Right ventricle myocardium inferior (tissue), 1 donor: ENCODE data around the gene MYZAP. TPM values are rescaled to one million over a fixed set of nuclear protein-coding genes. Genes with fewer than 3 reads are reported as not detected.

Source experiments
- ATAC-seq: fragments of 200-7000 bp; cut with Tn5 transposase; one replicate; pipeline ENCODE4 v1.9.1; 2020; ENCODE audit warnings: mild to moderate bottlenecking, moderate library complexity
- DNase-seq: peaks from one replicate; pipeline ENCODE4 v3.0.0; 2021; ENCODE audit errors: missing footprints
- intact Hi-C: fragments of 100-400 bp; cut with DNase I; formaldehyde crosslinking; loops from one replicate; pipeline ENCODE4 v1.11.0; 2022
- long read RNA-seq: library from polyadenylated mRNA; unstranded; transcript quantifications from one replicate; pipeline ENCODE4 v2.0.0, GENCODE V29; 2021
- total RNA-seq: library from RNA; stranded (reverse); fragmentation: NEBNext Ultra II Directional; extraction: Animal tissue kit (Norgen Biotek cat#: 25700); gene quantifications from one replicate; pipeline ENCODE4 v1.2.1, GENCODE V29; 2021
- donor health status: DM: no; HTN: yes; CAD: no; lungs with severe emphysema.

The MYZAP gene, protein sequence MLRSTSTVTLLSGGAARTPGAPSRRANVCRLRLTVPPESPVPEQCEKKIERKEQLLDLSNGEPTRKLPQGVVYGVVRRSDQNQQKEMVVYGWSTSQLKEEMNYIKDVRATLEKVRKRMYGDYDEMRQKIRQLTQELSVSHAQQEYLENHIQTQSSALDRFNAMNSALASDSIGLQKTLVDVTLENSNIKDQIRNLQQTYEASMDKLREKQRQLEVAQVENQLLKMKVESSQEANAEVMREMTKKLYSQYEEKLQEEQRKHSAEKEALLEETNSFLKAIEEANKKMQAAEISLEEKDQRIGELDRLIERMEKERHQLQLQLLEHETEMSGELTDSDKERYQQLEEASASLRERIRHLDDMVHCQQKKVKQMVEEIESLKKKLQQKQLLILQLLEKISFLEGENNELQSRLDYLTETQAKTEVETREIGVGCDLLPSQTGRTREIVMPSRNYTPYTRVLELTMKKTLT
- 869 TPM for total RNA-seq
- long read RNA-seq, transcript MYZAP-201 (13 exons, 2,361 nt): major isoform, 1,127 of 1,181 reads
- long read RNA-seq, transcript MYZAP-202 (12 exons, 2,181 nt): minor isoform, 26 of 1,181 reads
- long read RNA-seq, partial matches to known transcripts: 19 of 1,181 reads
- long read RNA-seq, other reads (novel, unspliced or antisense): 9 of 1,181 reads

DNA sequence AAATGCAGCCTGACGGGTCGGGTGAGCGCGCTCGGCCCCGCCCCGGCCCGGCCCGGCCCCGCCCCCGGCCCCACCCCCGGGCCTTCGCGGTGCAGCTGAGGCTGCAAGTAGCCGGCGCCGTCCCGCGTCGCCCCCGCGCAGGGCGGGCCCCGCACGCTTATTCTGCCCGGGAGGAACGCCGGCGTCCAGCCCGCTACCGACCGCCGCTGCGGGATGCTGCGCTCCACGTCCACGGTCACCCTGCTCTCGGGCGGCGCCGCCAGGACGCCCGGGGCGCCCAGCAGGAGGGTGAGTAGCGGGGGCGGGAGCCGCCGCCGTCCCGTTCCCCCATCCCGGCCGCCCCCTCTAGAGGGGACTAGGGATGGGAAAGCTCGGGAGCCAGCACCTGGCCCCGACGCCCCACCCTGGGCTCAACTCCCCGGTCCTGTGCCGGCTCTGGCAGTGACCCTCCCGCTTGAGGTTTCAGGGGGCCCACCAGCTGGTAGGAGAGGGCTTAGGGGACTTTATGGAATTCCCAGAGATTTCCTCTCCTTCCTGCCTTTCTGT lies at the start of gene MYZAP:
MYZAP (plus strand) TSS at position 83 of the 546 bp plus-strand sequence; CDS start at position 214, 131 bp downstream.
- intact Hi-C loops: loop anchor here (2.0 kb wide), 1 partner anchor 23 kb away; no protein-coding TSS in a partner anchor
- ATAC-seq (peak; percentile 56), DNase-seq (peak; percentile 77)

DNA sequence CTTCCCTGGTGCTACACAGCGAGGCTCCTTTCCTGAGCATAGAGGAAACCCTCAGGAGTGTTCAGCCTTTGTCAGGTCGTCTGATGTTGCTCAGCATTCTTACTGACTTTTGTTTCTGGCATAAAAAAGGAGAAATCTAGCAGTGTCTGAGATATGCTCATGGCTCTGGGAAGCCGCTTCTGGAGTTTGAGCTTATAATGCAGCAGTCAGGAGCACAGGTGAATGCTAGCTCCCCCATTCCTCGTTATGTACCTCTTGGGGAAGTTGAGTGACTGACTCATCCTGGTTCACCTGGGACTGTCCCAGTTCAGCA lies 49.2 kb upstream of the MYZAP start:
- DNase-seq: no peak
- intact Hi-C loops: no loop called here
- ATAC-seq: no peak

DNA sequence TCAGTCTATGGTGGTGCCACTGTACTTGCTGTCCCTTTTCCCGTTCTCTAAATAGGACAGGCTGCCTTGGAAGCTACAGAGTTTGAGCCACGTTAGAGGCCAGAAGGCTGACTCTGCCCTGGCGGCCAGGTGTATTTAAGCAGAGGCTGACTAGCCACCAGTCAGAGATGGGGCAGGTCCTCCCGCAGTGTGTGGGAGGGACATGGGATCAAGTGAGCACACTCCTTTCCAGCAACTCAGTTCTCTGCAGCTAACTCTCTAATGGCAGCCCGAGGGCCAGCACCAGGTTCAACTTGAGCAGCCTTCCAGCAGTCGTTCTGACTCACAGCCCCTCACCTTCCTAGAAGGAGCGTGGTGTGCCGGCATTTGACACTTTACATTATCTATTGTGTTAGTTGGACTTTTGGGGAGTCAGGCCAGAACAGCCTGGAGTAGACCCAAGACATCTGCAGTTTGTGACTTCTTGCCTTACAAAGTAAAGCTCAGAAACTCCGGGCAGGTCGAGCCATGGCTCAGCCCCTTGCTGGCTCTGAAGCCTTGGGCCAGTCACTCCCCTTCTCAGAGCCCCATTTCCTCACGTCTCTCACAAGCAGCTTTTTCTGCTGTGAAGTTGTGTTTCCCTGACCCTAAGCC lies 46.7 kb upstream of the MYZAP start:
- intact Hi-C loops: no loop called here
- DNase-seq (no peak), ATAC-seq (no peak)

DNA sequence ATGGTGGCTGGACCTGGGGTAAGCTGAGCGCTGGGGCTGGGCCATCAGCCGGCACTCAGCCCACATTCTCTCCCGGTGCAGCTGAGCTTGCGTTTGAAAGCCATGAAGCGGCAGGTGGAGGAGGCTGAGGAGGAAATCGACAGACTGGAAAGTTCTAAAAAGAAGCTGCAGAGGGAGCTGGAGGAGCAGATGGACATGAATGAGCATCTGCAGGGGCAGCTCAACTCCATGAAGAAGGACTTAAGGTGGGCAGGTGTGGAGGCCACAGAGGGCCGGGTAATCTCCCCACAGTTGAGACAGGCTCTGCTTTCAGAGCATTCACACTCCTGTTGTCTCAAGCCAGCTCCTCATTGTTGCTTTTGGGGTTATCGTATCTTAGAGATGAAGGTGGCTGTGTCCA lies 45.7 kb upstream of the MYZAP start:
- no peak for ATAC-seq
- intact Hi-C loops: no loop called here
- no peak for DNase-seq

DNA sequence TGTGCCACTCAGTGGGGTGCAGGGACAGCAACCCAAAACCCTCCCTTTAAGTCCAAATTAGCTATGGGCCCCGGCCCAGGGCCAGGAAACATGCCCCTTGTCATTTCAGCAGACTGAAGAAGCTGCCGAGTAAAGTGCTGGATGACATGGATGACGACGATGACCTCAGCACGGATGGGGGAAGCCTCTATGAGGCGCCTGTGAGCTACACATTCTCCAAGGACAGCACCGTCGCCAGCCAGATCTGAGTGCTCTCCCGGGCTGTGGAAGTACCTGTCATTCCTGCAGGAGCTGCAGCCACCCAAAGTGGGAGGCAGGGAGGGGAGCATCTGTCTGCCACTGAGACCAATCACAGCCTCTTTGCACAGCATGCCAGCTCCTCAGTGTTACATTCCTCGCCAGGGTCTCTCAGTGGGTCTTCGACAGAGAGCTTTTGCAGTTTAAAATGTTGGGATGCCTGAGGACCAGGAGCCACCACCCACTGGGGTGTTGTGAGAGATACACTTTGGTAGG lies 44.4 kb upstream of the MYZAP start:
- intact Hi-C loops: no loop called here
- no peak for ATAC-seq
- no peak for DNase-seq

DNA sequence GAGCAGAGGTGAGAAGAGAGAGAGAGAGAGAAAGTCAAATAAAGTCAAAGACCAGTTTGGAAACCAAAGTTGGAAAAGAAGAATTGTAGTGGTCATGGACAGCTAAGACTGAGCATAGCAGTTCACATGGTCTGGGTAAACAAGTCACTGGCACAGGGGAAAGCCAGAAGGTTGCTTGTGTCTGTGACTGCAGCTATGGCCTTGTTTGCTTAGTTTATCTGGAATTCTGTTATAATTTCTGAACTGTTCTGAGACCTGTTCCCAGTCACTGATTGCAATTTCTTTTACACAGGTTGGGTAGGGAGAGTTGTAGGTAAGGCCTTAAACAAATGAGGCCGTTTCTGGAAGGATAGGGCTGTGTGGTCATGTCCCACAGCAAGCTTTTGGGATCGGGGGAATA lies 43.4 kb upstream of the MYZAP start:
- no peak for DNase-seq
- intact Hi-C loops: no loop called here

DNA sequence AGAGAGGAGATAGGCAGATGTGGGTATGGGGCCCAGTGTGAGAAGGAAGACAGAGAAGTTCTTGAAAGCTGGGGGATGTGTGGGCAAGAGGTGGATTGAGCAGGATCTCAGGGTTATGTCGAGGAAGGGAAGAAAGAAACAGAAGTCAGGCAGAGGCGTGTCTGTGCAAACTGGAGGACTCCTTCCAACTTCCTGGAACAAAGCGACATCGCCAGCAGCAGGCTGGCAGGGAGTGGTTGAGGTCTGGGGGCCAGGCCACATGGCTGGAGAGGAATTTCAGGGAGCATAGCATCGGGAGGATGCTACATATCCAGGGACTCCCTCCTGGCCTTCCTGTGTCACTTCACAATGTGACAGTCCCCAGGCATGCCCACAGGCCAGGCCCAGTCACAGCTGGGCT lies 42.9 kb upstream of the MYZAP start:
- ATAC-seq: no peak
- intact Hi-C loops: no loop called here
- no peak for DNase-seq

More for the DNA sequence above, 43.4 kb upstream of the MYZAP start:
- ATAC-seq: no peak

DNA sequence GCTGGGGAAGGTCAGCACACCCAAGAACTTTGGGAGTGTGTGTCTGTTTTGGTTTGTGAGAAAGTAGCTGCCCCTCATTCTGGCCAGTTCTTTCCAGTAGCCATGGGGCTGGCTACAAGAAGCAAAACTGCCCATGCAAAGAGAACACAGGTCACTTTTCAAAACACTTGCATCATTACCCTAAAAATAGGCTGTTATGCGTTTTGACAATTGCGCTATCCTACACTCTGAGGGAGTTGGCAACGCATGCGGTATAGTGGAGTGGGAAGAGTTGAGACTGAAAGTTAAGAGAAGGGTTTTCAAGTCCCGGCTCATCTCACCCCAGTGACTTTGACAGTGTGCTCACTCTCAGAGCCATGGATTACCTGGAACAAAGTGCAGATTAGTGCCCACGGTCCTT lies 41.8 kb upstream of the MYZAP start:
- intact Hi-C loops: loop anchor here (5.0 kb wide), 1 partner anchor 522 kb away; no protein-coding TSS in a partner anchor
- ATAC-seq (no peak), DNase-seq (no peak)

DNA sequence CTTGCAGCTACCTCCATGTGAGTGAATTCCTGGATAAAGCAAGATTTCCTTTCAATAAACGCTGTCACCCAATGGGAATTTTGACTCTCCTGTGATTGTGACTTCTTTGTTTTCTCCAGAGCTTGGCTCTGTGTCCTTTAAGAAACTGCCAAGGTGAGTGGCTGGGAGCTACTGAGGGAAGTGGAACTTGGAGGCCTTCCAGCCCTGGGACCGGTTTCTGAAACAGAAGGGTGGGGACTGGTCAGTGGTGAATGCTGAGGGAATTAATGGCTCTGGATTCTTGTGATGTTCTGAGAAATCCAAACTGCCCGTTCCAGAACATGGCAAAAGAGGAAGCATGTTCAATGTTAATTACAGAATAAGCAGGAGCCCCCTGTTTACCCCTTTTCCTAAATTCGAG lies 41.1 kb upstream of the MYZAP start:
- DNase-seq (no peak), ATAC-seq (peak; percentile 54)
- intact Hi-C loops: loop anchor here (5.0 kb wide), 1 partner anchor 522 kb away; no protein-coding TSS in a partner anchor

DNA sequence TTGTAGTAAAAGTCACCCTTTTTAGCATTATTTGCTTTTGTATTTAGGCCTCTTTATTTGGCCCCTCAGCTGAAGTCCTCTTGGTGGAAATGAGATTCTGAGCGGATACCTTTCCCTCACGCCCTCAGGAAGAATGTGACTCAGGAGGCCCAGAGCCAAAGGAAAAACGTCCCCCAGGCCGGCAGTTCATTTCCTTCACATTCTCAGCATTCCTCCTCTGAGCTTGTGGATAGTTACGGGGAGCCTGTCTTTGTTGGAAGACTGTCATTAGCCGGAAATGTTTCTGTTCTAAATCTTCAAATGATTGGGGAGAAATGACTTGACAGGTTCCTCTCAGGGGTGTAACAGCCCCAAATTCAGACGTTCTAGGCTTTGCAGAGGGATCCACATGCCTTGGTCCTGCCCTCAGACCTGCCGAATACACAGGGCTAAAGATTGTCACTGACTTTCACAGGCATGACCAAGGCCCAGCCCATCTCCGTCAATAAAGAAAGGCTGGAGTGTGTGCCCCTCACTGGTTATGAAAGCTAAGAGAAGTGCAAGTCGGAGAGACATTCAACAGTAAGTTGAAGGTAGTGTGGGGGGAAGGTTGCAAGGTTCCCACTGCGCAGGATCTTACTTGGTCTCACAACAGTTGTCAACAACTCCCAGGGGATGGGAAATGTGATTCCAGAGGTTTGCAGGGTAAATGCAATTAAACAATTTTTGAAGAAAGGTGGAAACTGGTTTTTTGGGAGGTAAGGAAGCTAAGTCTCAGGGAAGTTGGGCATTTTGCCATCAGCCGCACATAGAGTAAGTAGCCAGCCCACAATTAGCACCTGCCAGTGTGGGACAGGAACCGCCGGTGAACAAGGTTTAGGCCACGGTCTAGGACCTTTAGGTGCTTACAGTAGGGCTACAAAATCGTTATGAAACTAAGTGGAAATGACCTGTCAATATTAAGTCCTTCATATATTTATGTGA lies 39.7 kb upstream of the MYZAP start:
- ATAC-seq (no peak), DNase-seq (no peak)
- intact Hi-C loops: loop anchor here (5.0 kb wide), 1 partner anchor 520 kb away; no protein-coding TSS in a partner anchor

DNA sequence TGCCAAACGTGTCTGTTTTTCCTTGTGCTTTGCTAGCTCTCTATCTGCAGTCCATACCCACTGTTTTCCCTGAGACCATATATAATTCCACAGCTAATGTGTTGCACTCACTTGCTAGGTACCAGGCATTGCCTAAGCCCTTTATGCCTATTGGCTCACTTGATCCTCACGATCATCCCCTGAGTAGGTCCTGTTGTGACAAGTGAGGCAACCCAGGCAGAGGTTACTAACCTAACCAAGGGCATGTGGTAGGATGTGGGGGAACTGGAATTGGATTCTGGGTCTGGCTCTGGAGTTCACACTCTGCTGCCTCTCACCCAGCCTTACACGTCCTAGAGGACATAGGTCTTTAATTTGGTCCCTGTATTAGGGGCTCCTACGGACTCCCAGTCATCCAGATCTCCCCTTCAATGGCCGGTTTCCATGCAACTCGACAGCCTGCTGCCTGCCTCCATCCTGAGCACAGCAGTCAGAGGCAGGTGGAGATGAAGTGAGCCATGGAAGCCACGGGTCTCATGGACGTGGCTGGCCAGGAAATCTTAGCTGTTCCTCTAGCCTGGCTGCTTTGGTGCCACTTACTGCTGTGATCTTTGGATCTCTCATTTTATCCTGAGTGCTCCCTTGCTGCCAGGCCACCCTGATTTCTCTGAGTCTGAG lies 38.9 kb upstream of the MYZAP start:
- DNase-seq: no peak
- no peak for ATAC-seq
- intact Hi-C loops: loop anchor here (5.0 kb wide), 1 partner anchor 519 kb away; no protein-coding TSS in a partner anchor

DNA sequence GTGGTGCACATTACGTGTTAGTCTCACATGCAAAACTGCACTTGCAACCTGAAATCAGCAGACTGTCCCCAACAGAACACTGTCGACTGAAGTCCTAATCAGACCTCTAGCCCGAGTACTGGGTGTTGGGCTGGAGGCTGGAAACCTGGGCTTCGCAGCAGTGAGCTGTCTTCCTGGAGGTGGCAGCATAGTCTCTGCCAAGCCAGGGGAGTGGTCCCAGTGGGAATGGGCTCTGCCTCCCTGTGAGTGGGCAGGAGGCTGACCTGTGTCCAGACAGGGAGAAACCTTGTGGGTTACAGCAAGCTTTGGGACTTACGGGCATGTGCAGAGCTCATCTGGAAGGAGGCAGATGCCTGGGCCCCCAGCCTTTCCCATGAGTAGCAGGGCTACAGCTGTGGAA lies 38.2 kb upstream of the MYZAP start:
- intact Hi-C loops: loop anchor here (5.0 kb wide), 1 partner anchor 519 kb away; no protein-coding TSS in a partner anchor
- DNase-seq (no peak), ATAC-seq (no peak)

DNA sequence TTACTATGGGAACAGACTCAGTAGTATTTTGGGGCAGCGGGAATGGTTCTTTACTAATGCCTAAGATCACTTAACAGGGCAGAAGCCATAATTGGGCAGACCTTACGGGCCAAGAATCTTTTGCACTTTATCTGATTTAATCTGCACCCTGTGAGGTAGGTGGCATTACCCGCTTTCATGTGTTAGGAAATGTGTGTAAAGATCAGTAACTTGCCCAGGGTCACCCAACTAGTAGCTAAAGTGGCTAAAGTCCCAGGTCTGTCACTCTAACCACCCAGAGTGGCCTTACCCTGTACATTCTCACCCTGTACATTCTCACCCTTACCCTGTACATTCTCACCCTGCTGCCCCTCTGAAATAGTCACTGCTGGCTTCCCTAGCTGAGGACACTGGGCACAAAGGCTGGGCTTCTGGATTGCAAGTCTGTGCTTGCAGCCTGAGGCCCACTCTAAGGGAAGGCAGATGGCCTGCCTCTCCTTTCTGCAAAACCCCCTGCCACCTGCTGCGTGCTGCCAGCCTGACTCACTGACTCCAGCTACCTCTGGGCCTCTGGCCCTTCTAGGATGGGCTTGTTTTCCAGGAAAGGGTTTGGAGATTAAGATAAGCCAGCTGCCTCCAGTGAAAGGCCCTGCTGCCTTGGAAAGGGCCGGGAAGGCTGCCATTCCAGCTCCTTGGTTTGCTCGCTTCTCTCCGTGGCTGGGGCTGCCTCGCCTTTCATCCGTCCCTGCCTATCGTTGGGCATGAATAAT lies 37.5 kb upstream of the MYZAP start:
- peak; percentile 5 for ATAC-seq

DNA sequence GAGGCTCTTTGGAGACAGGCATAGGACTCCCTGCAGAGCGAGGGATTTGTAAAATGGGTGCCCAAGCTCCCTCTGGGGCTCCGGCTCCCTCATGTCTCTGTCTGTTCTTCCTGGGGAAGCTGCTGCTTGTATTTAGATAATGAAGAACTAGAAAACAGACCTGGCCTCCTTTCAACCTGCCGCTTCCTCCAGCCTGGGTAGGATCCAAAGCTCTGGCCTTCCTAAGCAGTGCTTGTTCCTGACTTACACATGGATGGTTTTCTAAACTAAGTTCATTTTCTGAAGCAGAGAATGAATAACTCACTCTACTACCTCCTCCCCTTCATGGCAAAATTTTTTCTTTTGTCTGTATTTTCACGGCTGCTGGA lies 36.9 kb upstream of the MYZAP start:
- intact Hi-C loops: loop anchor here (5.0 kb wide), 1 partner anchor 518 kb away; no protein-coding TSS in a partner anchor
- no peak for ATAC-seq

More for the DNA sequence above, 37.5 kb upstream of the MYZAP start:
- intact Hi-C loops: loop anchor here (5.0 kb wide), 1 partner anchor 518 kb away; no protein-coding TSS in a partner anchor
- no peak for DNase-seq

DNA sequence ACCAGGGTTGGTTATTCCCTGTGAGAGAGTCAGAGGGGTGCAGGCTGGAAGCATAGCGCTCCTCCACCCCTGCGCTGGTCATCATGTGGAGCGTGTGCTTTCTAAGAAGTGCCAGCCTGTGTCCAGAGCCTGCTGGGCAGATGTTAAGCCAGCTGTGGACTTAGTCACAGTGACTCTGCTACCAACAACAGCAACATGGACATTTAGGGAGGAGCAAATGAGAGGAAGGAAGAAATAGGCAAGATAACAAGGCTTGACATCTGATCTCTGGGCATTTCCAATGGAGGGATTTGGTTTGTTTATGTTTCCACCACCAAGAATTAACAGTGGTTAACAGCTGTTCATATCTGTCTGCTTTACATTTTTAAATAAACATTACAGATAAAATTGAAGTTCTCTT lies 36.4 kb upstream of the MYZAP start:
- DNase-seq (no peak), ATAC-seq (no peak)
- intact Hi-C loops: no loop called here

More for the DNA sequence above, 36.9 kb upstream of the MYZAP start:
- no peak for DNase-seq

DNA sequence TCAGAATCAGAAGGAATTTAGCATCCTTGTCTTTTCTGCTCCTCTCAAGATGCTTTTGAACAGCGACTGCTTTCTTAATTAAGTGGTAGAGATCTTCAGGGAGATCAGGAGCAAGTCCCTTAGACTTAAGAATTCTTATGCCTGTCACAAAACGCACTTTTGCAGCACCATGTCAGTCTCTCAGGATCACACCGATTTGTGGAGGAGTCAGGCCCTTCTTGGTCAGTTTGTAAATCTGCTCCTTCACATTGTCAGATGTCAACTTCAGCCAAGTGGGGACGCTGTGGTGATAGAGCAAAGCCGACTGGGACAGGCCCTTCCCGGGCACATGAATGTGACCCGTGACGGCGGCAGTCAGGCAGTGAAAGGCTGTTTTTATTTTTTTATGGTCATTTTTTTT lies 35.7 kb upstream of the MYZAP start:
- intact Hi-C loops: no loop called here
- no peak for ATAC-seq
- DNase-seq: no peak

DNA sequence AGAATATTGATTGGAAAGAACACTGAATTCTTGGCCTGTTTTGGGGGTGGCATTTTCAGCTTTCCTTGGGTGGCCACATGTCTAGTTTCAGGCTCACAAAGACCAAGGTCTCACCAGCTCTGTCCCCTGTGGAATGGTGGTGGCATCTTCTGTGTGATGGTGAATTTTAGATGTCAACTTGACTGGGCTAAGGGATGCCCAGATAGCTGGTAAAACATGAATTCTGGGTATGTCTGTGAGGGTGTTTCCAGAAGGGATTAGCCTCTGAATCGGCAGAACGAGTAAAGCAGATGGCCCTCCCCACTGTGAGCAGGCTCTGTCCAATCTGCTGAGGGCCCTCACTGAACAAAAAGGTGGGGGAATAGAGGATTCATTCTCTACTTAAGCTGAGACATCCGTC lies 34.4 kb upstream of the MYZAP start:
- intact Hi-C loops: no loop called here

More for the DNA sequence above, 34.4 kb upstream of the MYZAP start:
- ATAC-seq (no peak), DNase-seq (no peak)
